OCI-LY3 (cell line): ENCODE results near the gene UNCX.

ENCODE experiments used
- EZH2phosphoT487 ChIP-seq: fragments of 200-600 bp; shearing (Covaris generic); IDR thresholded peaks from 2 replicates; pipeline ENCODE4 v1.6.1; 2018; ENCODE audit warnings: antibody characterized with exemption, mixed run types, low read depth
- TF ChIP-seq, protein P1 (sequence below): fragments of 200-600, 300-600 bp; sonication (generic); IDR thresholded peaks from 2 replicates; pipeline ENCODE4 v1.5.1; 2014; ENCODE audit warnings: antibody characterized with exemption, low read length, low read depth

GRCh38 chr7:1220000-1220726 is 12.5 kb upstream of the UNCX start:
- TF ChIP-seq, protein P1, sequence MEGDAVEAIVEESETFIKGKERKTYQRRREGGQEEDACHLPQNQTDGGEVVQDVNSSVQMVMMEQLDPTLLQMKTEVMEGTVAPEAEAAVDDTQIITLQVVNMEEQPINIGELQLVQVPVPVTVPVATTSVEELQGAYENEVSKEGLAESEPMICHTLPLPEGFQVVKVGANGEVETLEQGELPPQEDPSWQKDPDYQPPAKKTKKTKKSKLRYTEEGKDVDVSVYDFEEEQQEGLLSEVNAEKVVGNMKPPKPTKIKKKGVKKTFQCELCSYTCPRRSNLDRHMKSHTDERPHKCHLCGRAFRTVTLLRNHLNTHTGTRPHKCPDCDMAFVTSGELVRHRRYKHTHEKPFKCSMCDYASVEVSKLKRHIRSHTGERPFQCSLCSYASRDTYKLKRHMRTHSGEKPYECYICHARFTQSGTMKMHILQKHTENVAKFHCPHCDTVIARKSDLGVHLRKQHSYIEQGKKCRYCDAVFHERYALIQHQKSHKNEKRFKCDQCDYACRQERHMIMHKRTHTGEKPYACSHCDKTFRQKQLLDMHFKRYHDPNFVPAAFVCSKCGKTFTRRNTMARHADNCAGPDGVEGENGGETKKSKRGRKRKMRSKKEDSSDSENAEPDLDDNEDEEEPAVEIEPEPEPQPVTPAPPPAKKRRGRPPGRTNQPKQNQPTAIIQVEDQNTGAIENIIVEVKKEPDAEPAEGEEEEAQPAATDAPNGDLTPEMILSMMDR: no peak
- no peak for TF ChIP-seq EZH2phosphoT487
